Neuronal stem cell (in vitro differentiated cells): ENCODE measurements around the gene FGFR1OP2.

Experiments used
- DNase-seq: peaks from one replicate; pipeline ENCODE4 v3.0.0-alpha.2; 2013; ENCODE audit warnings: low spot score
- H2AFZ ChIP-seq: one replicate; pipeline ENCODE4 v1.6.1; 2013; ENCODE audit warnings: mild to moderate bottlenecking, low read length, inconsistent platforms
- H2AK5ac ChIP-seq: 2 replicates; pipeline ENCODE4 v1.6.1; 2013; ENCODE audit warnings: low read depth, mild to moderate bottlenecking, inconsistent platforms, low read length, moderate library complexity, mixed read lengths
- H2BK120ac ChIP-seq: 2 replicates; pipeline ENCODE4 v1.6.1; 2013; ENCODE audit warnings: low read depth, mild to moderate bottlenecking, inconsistent platforms, low read length, moderate library complexity, mixed read lengths
- H2BK12ac ChIP-seq: one replicate; pipeline ENCODE4 v1.6.1; 2013; ENCODE audit warnings: low read length, inconsistent platforms
- H2BK15ac ChIP-seq: 2 replicates; pipeline ENCODE4 v1.6.1; 2013; ENCODE audit warnings: mild to moderate bottlenecking, low read length, inconsistent platforms, mixed read lengths
- H2BK5ac ChIP-seq: one replicate; pipeline ENCODE4 v1.6.1; 2013; ENCODE audit warnings: inconsistent platforms, mild to moderate bottlenecking, low read length, moderate library complexity
- H3K14ac ChIP-seq: one replicate; pipeline ENCODE4 v1.6.1; 2013; ENCODE audit warnings: low read length, inconsistent platforms
- H3K18ac ChIP-seq: 2 replicates; pipeline ENCODE4 v1.6.1; 2013; ENCODE audit warnings: low read length, inconsistent platforms
- H3K23ac ChIP-seq: 2 replicates; pipeline ENCODE4 v1.6.1; 2013; ENCODE audit warnings: low read depth, mild to moderate bottlenecking, mixed read lengths, low read length, inconsistent platforms; ENCODE audit not compliant: poor library complexity
- H3K27ac ChIP-seq: replicated peaks from 3 replicates; pipeline ENCODE4 v1.5.1; 2013; ENCODE audit warnings: low read length, inconsistent platforms
- H3K27me3 ChIP-seq, 3 experiments: 2 replicates each; pipeline ENCODE4 v1.6.1; 2013; ENCODE audit warnings: low read length in 3 of 3, mild to moderate bottlenecking in 2 of 3, inconsistent platforms in 1 of 3, low read depth in 1 of 3, mixed read lengths in 1 of 3, moderate library complexity in 1 of 3; ENCODE audit not compliant: control insufficient read depth in 3 of 3, insufficient read depth in 3 of 3
- H3K36me3 ChIP-seq, 2 donors: replicated peaks in 1 of 2; 2 replicates each; pipeline ENCODE4 v1.6.1; 2013; ENCODE audit warnings: low read length in 2 of 2; ENCODE audit not compliant: control insufficient read depth in 2 of 2, insufficient read depth in 2 of 2
- H3K4ac ChIP-seq: 2 replicates; pipeline ENCODE4 v1.6.1; 2013; ENCODE audit warnings: inconsistent platforms, mild to moderate bottlenecking, low read length, moderate library complexity
- H3K4me1 ChIP-seq, 2 donors: 1 replicate in 1 of 2; 2 replicates in 1 of 2; pipeline ENCODE4 v1.6.1; 2013; ENCODE audit warnings: low read length in 2 of 2, low read depth in 1 of 2; ENCODE audit not compliant: control insufficient read depth in 2 of 2, insufficient read depth in 1 of 2
- H3K4me2 ChIP-seq: one replicate; pipeline ENCODE4 v1.6.1; 2013; ENCODE audit warnings: mild to moderate bottlenecking, low read length, inconsistent platforms; ENCODE audit not compliant: insufficient read depth, poor library complexity, severe bottlenecking
- H3K4me3 ChIP-seq, 2 donors: 2 replicates each; pipeline ENCODE4 v1.5.1; 2013; ENCODE audit warnings: low read length in 2 of 2, mild to moderate bottlenecking in 2 of 2, inconsistent platforms in 1 of 2, moderate library complexity in 1 of 2
- H3K79me1 ChIP-seq: one replicate; pipeline ENCODE4 v1.6.1; 2013; ENCODE audit warnings: low read depth, mild to moderate bottlenecking, inconsistent platforms, low read length, moderate library complexity
- H3K9ac ChIP-seq: one replicate; pipeline ENCODE4 v1.6.1; 2013; ENCODE audit warnings: mild to moderate bottlenecking, low read depth, low read length, inconsistent platforms; ENCODE audit not compliant: poor library complexity
- H3K9me3 ChIP-seq, 2 donors: replicated peaks in 1 of 2; 2 replicates each; pipeline versions ENCODE3 to v1.6.1; 2013; ENCODE audit warnings: low read length in 2 of 2, mild to moderate bottlenecking in 2 of 2, inconsistent platforms in 1 of 2, low read depth in 1 of 2, mixed read lengths in 1 of 2, moderate library complexity in 1 of 2; ENCODE audit not compliant: control insufficient read depth in 2 of 2, insufficient read depth in 1 of 2
- H4K8ac ChIP-seq: one replicate; pipeline ENCODE4 v1.6.1; 2013; ENCODE audit warnings: low read depth, mild to moderate bottlenecking, inconsistent platforms, low read length, moderate library complexity
- H4K91ac ChIP-seq: one replicate; pipeline ENCODE4 v1.6.1; 2013; ENCODE audit warnings: low read length, low read depth, mild to moderate bottlenecking, inconsistent platforms; ENCODE audit not compliant: poor library complexity
- WGBS, 2 donors: extraction: QIAGEN DNeasy Blood & Tissue Kit; methylation state at CpG; one replicate each; pipeline ENCODE4 v1.1.7; 2013; ENCODE audit warnings: missing lambda C conversion rate in 2 of 2, mixed read lengths in 1 of 2; ENCODE audit not compliant: insufficient read length in 2 of 2, insufficient replicate concordance in 1 of 2; ENCODE audit errors: extremely low coverage in 2 of 2; 5-methylcytosine and 5-hydroxymethylcytosine counted together

The FGFR1OP2 gene

GRCh38 chr12:26970136-26970535 is 31.9 kb downstream of the FGFR1OP2 start:
- WGBS, 2 donors, result no CpG with 5 or more reads among the region's 2 CpGs
- H2BK5ac ChIP-seq, result no peak overlapping the region
- H2BK15ac ChIP-seq, result no peak overlapping the region

GRCh38 chr12:26971963-26972362 is 33.7 kb downstream of the FGFR1OP2 start:
- Histone ChIP-seq H3K27ac (no peak overlapping the region), H3K23ac (no peak overlapping the region), H2AK5ac (no peak overlapping the region), H2BK12ac (no peak overlapping the region), H2BK120ac (no peak overlapping the region), H2AFZ (no peak overlapping the region), H3K9ac (no peak overlapping the region), H4K91ac (no peak overlapping the region), H3K4me3 (no peak overlapping the region), H3K27me3 (no peaks in the 10 kb centered on the region), H3K9me3 (peaks cover 0 to under 1% of the 10 kb centered on the region in 2 donors), H3K4me1 (no peaks in the 10 kb centered on the region), H4K8ac (no peak overlapping the region), H2BK15ac (no peak overlapping the region), H2BK5ac (no peak overlapping the region), H3K79me1 (no peaks in the 10 kb centered on the region), H3K18ac (no peak overlapping the region), H3K36me3 (peaks cover under 1 to 97% of the 10 kb centered on the region in 2 donors), H3K14ac (no peak overlapping the region), H3K4ac (no peak overlapping the region), H3K4me2 (no peak overlapping the region)
- no CpG with 5 or more reads among the region's 2 CpGs for WGBS, 2 donors
- no peak for DNase-seq

More at GRCh38 chr12:26970136-26970535, 31.9 kb downstream of the FGFR1OP2 start:
- Histone ChIP-seq H2AFZ (no peak overlapping the region), H3K4me1 (no peaks in the 10 kb centered on the region), H4K8ac (no peak overlapping the region), H3K9me3 (peaks cover 0 to 3% of the 10 kb centered on the region in 2 donors), H3K4me2 (no peak overlapping the region), H4K91ac (no peak overlapping the region), H2BK12ac (no peak overlapping the region), H3K9ac (no peak overlapping the region), H3K4ac (no peak overlapping the region), H3K4me3 (no peak overlapping the region), H3K23ac (no peak overlapping the region), H3K27me3 (no peaks in the 10 kb centered on the region), H2BK120ac (no peak overlapping the region), H3K27ac (no peak overlapping the region), H3K18ac (no peak overlapping the region), H3K79me1 (no peaks in the 10 kb centered on the region), H3K14ac (no peak overlapping the region), H2AK5ac (no peak overlapping the region), H3K36me3 (peaks cover 3 to 97% of the 10 kb centered on the region in 2 donors)
- no peak for DNase-seq

- H3K27me3 ChIP-seq, result no peaks in the 10 kb centered on the region
- H2BK12ac ChIP-seq, result no peak overlapping the region
- no peak overlapping the region for H3K27ac ChIP-seq
- H3K23ac ChIP-seq, result no peak overlapping the region
- H2BK15ac ChIP-seq, result no peak overlapping the region
- no peaks in the 10 kb centered on the region for H3K9me3 ChIP-seq
- H4K91ac ChIP-seq, result no peak overlapping the region
- H2BK5ac ChIP-seq, result no peak overlapping the region
- H2BK120ac ChIP-seq, result no peak overlapping the region
- no peak overlapping the region for H2AFZ ChIP-seq
- peaks cover 4 to 96% of the 10 kb centered on the region in 2 donors for H3K36me3 ChIP-seq
- no peak overlapping the region for H2AK5ac ChIP-seq
- no peak overlapping the region for H3K9ac ChIP-seq
- H3K18ac ChIP-seq, result no peak overlapping the region
- no peak overlapping the region for H3K4me2 ChIP-seq
- WGBS, 2 donors, result no CpG with 5 or more reads among the region's 2 CpGs
- H3K4ac ChIP-seq, result no peak overlapping the region
- DNase-seq, result no peak
- no peak overlapping the region for H3K4me3 ChIP-seq
- H4K8ac ChIP-seq, result no peak overlapping the region
- H3K14ac ChIP-seq, result no peak overlapping the region
- no peaks in the 10 kb centered on the region for H3K4me1 ChIP-seq
- no peaks in the 10 kb centered on the region for H3K79me1 ChIP-seq
Measured at GRCh38 chr12:26976687-26977086, 38.4 kb downstream of the FGFR1OP2 start.

DNA sequence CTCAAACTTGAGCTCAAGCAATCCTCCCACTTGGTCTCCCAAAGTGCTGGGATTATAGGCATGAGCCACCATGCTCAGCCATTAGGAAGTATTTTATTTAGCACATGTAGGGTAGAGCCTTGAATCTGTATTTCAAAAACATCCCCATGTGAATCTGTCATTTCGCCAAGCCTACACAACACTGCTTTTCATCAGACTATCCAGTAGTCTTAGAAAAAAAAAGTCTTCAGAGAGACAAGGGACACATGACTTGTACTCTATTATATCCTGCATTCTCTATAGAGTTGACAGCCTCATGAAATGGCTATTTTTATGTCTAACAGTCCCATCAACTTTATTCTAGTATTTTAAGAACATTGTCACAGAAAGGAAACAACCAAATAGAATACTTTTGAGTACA is 40.5 kb downstream of the FGFR1OP2 start:
- no peak overlapping the region for H3K23ac ChIP-seq
- no peak overlapping the region for H3K9ac ChIP-seq
- no peak overlapping the region for H4K91ac ChIP-seq
- no peak for DNase-seq
- H2BK120ac ChIP-seq, result no peak overlapping the region
- no peak overlapping the region for H2BK12ac ChIP-seq
- H2AFZ ChIP-seq, result no peak overlapping the region
- no peak overlapping the region for H2BK5ac ChIP-seq
- no peak overlapping the region for H4K8ac ChIP-seq
- no peaks in the 10 kb centered on the region for H3K4me1 ChIP-seq
- H2AK5ac ChIP-seq, result no peak overlapping the region
- no peaks in the 10 kb centered on the region for H3K79me1 ChIP-seq
- no peak overlapping the region for H3K14ac ChIP-seq
- H3K36me3 ChIP-seq, result peaks cover 4 to 97% of the 10 kb centered on the region in 2 donors
- H3K4me3 ChIP-seq, result no peak overlapping the region
- H3K27me3 ChIP-seq, result no peaks in the 10 kb centered on the region
- no peak overlapping the region for H3K4me2 ChIP-seq
- no peak overlapping the region for H3K27ac ChIP-seq
- no peak overlapping the region for H3K4ac ChIP-seq
- no CpG with 5 or more reads among the region's 1 CpG for WGBS, 2 donors
- H3K9me3 ChIP-seq, result no peaks in the 10 kb centered on the region
- no peak overlapping the region for H2BK15ac ChIP-seq
- no peak overlapping the region for H3K18ac ChIP-seq
